Peyer's patch (tissue), 4 donors: Measurements from ENCODE around the gene NOMO2. TPM values are rescaled to one million over a fixed set of nuclear protein-coding genes. Genes with fewer than 3 reads are reported as not detected.
"Not testable (repeated sequence)": the region's sequence is repeated elsewhere in the genome, so short reads cannot be mapped to it uniquely, and the experiment has no call there.

Source experiments
- DNase-seq, 3 donors: peaks; one replicate each; pipeline ENCODE4 v3.0.0-alpha.2; 2017 to 2019
- H3K27ac ChIP-seq, 4 donors: fragments of 200-600 bp; sonication (generic); one replicate each; pipeline ENCODE4 v1.5.1; 2016 to 2019
- H3K27me3 ChIP-seq, 2 donors: fragments of 200-600 bp; sonication (generic); one replicate each; pipeline ENCODE4 v1.5.1; 2019
- H3K36me3 ChIP-seq, 3 donors: fragments of 200-600 bp; sonication (generic); one replicate each; pipeline ENCODE4 v1.5.1; 2016 to 2019
- H3K4me1 ChIP-seq, 4 donors: fragments of 200-600 bp; sonication (generic); one replicate each; pipeline ENCODE4 v1.5.1; 2016 to 2019
- H3K4me3 ChIP-seq, 4 donors: fragments of 200-600 bp; sonication (generic); 1 replicate in 3 of 4; 2 replicates in 1 of 4; pipeline ENCODE4 v1.5.1; 2016 to 2019; ENCODE audit warnings: mild to moderate bottlenecking in 1 of 4
- H3K9me3 ChIP-seq, 4 donors: fragments of 200-600 bp; sonication (generic); one replicate each; pipeline ENCODE4 v1.5.1; 2016 to 2019; ENCODE audit warnings: mild to moderate bottlenecking in 1 of 4
- POLR2A ChIP-seq, 2 donors: fragments of 450-650 bp; IDR thresholded peaks; one replicate each; pipeline ENCODE4 v1.5.1; 2017; ENCODE audit warnings: antibody characterized with exemption in 2 of 2, mild to moderate bottlenecking in 2 of 2, moderate library complexity in 2 of 2
- total RNA-seq, 4 donors: library from RNA; depleted of rRNA; stranded (reverse); fragments of >200 nt; gene quantifications; one replicate each; pipeline ENCODE4 v1.1.0, GENCODE V29; 2016
- TF ChIP-seq, protein P1 (sequence below), 6 experiments: fragments of 450-650 bp in 4 of 6; fragments of 200-600 bp in 2 of 6; sonication (generic) in 1 of 6; IDR thresholded peaks; one replicate each; pipeline ENCODE4 v1.5.1; 2017 to 2019; ENCODE audit warnings: antibody characterized with exemption in 6 of 6, mild to moderate bottlenecking in 3 of 6, moderate library complexity in 1 of 6

The NOMO2 gene
- total RNA-seq, 4 donors from 2014 or later = 32.2 to 92.5 (median 63.7) TPM

- H3K36me3 ChIP-seq, H3K27ac ChIP-seq, H3K27me3 ChIP-seq, H3K4me3 ChIP-seq, H3K9me3 ChIP-seq, H3K4me1 ChIP-seq: not testable (repeated sequence)
- DNase-seq = peak in 1 of 3 donors; percentile 55
- TF ChIP-seq, protein P1, sequence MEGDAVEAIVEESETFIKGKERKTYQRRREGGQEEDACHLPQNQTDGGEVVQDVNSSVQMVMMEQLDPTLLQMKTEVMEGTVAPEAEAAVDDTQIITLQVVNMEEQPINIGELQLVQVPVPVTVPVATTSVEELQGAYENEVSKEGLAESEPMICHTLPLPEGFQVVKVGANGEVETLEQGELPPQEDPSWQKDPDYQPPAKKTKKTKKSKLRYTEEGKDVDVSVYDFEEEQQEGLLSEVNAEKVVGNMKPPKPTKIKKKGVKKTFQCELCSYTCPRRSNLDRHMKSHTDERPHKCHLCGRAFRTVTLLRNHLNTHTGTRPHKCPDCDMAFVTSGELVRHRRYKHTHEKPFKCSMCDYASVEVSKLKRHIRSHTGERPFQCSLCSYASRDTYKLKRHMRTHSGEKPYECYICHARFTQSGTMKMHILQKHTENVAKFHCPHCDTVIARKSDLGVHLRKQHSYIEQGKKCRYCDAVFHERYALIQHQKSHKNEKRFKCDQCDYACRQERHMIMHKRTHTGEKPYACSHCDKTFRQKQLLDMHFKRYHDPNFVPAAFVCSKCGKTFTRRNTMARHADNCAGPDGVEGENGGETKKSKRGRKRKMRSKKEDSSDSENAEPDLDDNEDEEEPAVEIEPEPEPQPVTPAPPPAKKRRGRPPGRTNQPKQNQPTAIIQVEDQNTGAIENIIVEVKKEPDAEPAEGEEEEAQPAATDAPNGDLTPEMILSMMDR (IDR thresholded peaks at IDR 0.05) = peak in 3 of 6 experiments; percentile 20 to 31 (median 22)
These were observed 30.0 kb upstream of the NOMO2 start for GRCh38 chr16:18591908-18592307.

DNA sequence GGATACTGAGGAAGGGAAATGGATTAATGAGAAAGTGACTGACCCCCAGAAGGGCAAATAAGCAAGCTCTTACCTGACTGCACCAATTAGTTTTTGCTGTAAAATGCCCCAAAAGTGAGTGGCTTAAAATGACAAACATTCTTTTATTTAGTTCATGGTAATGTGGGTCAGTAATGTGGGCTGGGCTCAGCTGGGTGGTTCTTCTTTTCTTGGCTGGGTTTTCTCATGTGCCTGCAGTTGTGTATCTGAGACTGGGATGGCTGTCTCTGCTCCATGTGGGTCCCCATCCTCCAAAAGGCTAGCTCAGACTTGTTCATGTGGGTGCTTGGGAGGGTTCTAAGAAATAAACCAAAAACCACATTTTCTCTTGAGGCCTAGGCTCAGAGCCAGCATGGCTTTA is 29.5 kb upstream of the NOMO2 start:
- not testable (repeated sequence) for H3K9me3 ChIP-seq, H3K27ac ChIP-seq, DNase-seq, H3K27me3 ChIP-seq, H3K36me3 ChIP-seq, H3K4me3 ChIP-seq, H3K4me1 ChIP-seq

GRCh38 chr16:18589806-18590205 is 27.9 kb upstream of the NOMO2 start:
- H3K27me3 ChIP-seq, H3K4me1 ChIP-seq, H3K27ac ChIP-seq, H3K9me3 ChIP-seq, DNase-seq, H3K4me3 ChIP-seq, H3K36me3 ChIP-seq: not testable (repeated sequence)

DNA sequence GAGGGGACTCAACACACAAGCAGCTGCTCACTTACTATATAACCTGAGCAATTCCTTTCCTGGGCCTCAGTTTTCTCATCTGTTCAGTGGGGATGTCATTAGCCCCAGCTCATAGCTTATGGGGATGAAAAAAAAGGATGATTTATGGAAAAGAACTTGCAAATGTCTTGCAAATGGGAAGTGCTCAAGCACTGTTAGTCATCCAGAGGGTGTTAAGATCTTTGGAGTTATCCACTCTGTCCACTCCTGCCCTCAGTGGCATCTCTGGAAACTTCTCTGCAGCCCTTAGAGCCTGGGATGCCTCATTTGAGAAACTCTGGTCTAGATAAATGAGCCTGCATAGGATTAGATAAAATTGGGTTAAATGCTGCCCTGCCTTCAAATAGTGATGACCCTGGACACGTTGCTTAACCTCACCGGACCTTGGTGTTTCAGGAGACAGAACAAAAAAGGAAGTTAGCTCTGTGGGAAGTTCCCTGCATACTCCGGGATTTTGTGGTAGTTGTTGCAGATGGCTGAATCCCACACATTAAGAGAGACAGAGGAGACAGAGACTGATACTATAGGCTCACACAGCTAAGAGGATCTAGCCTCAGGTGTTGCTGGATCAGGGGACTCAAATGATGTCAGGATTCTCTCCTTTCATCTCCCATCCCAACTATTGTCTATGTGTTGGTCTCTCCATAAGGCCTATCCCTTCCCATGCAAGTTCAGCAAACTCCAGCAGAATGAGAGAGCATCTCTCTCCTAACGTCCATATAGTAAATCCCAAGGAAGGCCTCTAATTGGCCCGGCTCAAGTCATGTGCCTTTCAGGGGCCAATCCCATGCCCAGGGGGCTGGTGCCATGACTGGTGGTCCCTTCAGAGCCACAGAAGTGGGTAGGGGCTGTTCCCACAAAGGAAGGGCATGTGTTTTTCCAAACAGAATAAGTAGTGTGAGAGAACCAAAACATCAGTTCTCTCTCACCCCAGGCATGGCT is 25.0 kb upstream of the NOMO2 start:
- not testable (repeated sequence) for H3K4me3 ChIP-seq, H3K4me1 ChIP-seq, H3K36me3 ChIP-seq, H3K27ac ChIP-seq, H3K27me3 ChIP-seq, DNase-seq, H3K9me3 ChIP-seq

GRCh38 chr16:18585789-18586188 is 23.9 kb upstream of the NOMO2 start:
- H3K9me3 ChIP-seq, H3K27ac ChIP-seq, H3K27me3 ChIP-seq, H3K4me3 ChIP-seq, H3K4me1 ChIP-seq, H3K36me3 ChIP-seq, DNase-seq: not testable (repeated sequence)

DNA sequence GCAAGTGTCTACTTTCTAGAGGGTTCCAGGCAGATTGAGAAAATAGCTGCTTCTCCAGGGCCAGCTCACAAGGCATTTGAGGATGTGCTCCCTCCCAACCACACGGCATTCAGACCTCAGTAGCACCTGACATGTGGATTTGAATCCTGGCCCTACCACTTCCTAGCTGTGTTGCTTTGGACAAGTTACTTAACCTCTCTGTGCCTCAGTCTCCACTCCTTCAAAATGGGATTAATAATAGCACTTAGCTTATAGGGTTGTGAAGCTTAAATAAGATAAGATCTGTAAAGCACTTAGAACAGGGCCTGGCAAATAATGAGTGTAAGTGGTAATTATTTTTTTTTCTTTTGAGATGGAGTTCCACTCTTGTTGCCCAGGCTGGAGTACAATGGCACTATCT is 21.0 kb upstream of the NOMO2 start:
- H3K27ac ChIP-seq = no peak overlapping the region

GRCh38 chr16:18580396-18580795 is 18.5 kb upstream of the NOMO2 start:
- not testable (repeated sequence) for H3K27me3 ChIP-seq, H3K9me3 ChIP-seq, H3K27ac ChIP-seq, DNase-seq, H3K36me3 ChIP-seq, H3K4me1 ChIP-seq, H3K4me3 ChIP-seq

More for the DNA sequence above, 21.0 kb upstream of the NOMO2 start:
- no peak overlapping the region for H3K4me3 ChIP-seq
- TF ChIP-seq POLR2A (IDR thresholded peaks at IDR 0.05) = no peak
- TF ChIP-seq, protein P1 (IDR thresholded peaks at IDR 0.05) = no peak
- H3K36me3 ChIP-seq = no peaks in the 10 kb centered on the region
- H3K4me1 ChIP-seq = no peaks in the 10 kb centered on the region
- H3K9me3 ChIP-seq = no peaks in the 10 kb centered on the region
- H3K27me3 ChIP-seq = no peaks in the 10 kb centered on the region
- no peak for DNase-seq

GRCh38 chr16:18579261-18579660 is 17.4 kb upstream of the NOMO2 start:
- not testable (repeated sequence) for DNase-seq, H3K9me3 ChIP-seq, H3K36me3 ChIP-seq, H3K4me3 ChIP-seq, H3K4me1 ChIP-seq, H3K27ac ChIP-seq, H3K27me3 ChIP-seq

DNA sequence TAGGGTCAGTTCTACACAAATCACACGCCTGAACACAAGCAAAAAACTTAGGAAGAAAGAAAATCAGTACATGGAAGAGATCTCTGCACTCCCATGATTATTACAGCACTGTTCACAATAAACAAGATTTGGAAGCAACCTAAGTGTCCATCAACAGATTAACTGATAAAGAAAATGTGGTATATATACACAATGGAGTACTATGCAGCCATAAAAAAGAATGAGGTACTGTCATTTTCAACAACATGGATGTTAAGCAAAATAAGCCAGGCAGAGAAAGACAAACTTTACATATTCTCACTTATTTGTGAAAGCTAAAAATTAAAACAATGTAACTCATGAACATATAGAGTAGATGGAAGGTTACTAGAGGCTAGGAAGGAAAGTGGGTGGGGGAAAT is 16.0 kb upstream of the NOMO2 start:
- DNase-seq, H3K36me3 ChIP-seq, H3K27ac ChIP-seq, H3K4me1 ChIP-seq, H3K9me3 ChIP-seq, H3K27me3 ChIP-seq, H3K4me3 ChIP-seq: not testable (repeated sequence)

- not testable (repeated sequence) for H3K27ac ChIP-seq, H3K27me3 ChIP-seq, H3K36me3 ChIP-seq, H3K4me1 ChIP-seq, H3K9me3 ChIP-seq, H3K4me3 ChIP-seq, DNase-seq
These were observed 14.0 kb upstream of the NOMO2 start for GRCh38 chr16:18575945-18576344.

DNA sequence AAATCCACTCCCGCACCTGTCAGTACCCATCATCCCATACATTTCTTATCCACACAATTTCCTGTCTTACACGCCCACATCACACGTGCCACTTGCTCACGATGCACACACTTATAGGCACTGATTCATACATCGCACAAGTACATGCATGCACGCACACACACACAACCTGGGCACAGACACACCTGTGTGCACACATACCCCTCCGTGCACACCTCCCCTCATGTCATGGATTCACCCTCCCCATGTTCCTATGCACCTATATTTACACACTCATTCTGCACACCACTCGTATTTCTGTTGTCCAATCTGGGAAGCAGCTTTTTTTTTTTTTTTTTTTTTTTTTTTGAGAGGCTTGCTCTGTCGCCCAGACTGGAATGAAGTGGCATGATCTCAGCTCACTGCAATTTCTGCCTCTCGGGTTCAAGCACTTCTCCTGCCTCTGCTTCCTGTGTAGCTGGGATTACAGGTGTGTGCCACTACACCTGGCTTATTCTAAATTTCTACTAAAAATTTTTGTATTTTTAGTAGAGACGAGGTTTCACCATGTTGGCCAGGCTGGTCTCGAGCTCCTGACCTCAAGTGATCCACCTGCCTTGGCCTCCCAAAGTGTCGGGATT is 13.5 kb upstream of the NOMO2 start:
- not testable (repeated sequence) for DNase-seq, H3K36me3 ChIP-seq, H3K4me3 ChIP-seq, H3K27ac ChIP-seq, H3K27me3 ChIP-seq, H3K9me3 ChIP-seq, H3K4me1 ChIP-seq

- not testable (repeated sequence) for H3K4me3 ChIP-seq, H3K4me1 ChIP-seq, H3K27ac ChIP-seq, DNase-seq, H3K36me3 ChIP-seq, H3K9me3 ChIP-seq, H3K27me3 ChIP-seq
These were observed 12.0 kb upstream of the NOMO2 start for GRCh38 chr16:18573887-18574286.

GRCh38 chr16:18572973-18573372 is 11.1 kb upstream of the NOMO2 start:
- not testable (repeated sequence) for H3K4me1 ChIP-seq, H3K36me3 ChIP-seq, H3K9me3 ChIP-seq, DNase-seq, H3K27me3 ChIP-seq, H3K27ac ChIP-seq, H3K4me3 ChIP-seq
